GM12892 (cell line): ENCODE measurements around the gene FRAS1.

Source experiments
- POLR2A ChIP-seq: IDR thresholded peaks from 2 replicates; pipeline ENCODE4 v1.6.1; 2011; ENCODE audit warnings: low read depth, low read length, control low read depth
- POLR2AphosphoS5 ChIP-seq: IDR thresholded peaks from 2 replicates; pipeline ENCODE4 v1.6.1; 2011; ENCODE audit warnings: low read depth, low read length, control low read depth
- TAF1 ChIP-seq: IDR thresholded peaks from 2 replicates; pipeline ENCODE4 v1.6.1; 2011; ENCODE audit warnings: low read depth, mild to moderate bottlenecking, control low read depth, low read length, borderline replicate concordance

DNA sequence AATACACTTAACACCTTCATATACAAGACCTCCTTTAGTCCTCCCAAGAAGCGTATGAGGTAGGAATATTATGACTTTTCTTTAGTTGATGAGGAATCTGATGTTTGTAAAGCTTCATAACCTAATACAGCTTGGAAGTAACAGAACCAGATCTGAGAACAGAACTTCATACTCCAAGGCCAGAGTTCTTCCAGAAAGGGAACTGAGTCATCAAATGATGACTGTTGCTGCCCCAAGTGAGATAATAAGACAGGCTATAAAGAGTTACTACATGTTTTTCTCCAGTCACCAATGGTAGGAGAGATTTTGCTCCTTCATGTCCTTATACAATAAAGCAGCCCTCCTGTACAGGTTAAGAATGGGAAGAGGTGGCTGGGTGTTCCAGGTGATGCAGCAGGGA lies 420.2 kb downstream of the FRAS1 start:
- no peak for TF ChIP-seq TAF1
- no peak for TF ChIP-seq POLR2AphosphoS5
- TF ChIP-seq POLR2A, result no peak
